ENCODE measurements around the gene DHRSX.
"Not testable (repeated sequence)": the region's sequence is repeated elsewhere in the genome, so short reads cannot be mapped to it uniquely, and the experiment has no call there.

Gene DHRSX

GRCh38 chrX:2267890-2268289 lies 232.9 kb downstream of the DHRSX start:
- ATAC-seq (ENCODE audit: low read depth), result 0 out of 3 replicates have a peak, but pooled peaks have one; percentile 17
- Histone ChIP-seq H3K27me3 (ENCODE audit: insufficient read depth, poor library complexity, severe bottlenecking) (no peaks in the 10 kb centered on the region), H3K4me3 (ENCODE audit: severe bottlenecking) (no peak overlapping the region), H3K9me3 (ENCODE audit: severe bottlenecking) (no peaks in the 10 kb centered on the region), H3K4me1 (ENCODE audit: insufficient read depth, poor library complexity, severe bottlenecking) (no peaks in the 10 kb centered on the region), H3K27ac (ENCODE audit: poor library complexity, severe bottlenecking) (no peak overlapping the region), H3K36me3 (ENCODE audit: low read depth) (peaks cover 4% of the 10 kb centered on the region; the same call in 1 of the 2 replicates)
- no peak for DNase-seq (ENCODE audit: low spot score)
- no peak for TF ChIP-seq CTCF (IDR thresholded peaks at IDR 0.05; ENCODE audit: poor library complexity, severe bottlenecking)

DNA sequence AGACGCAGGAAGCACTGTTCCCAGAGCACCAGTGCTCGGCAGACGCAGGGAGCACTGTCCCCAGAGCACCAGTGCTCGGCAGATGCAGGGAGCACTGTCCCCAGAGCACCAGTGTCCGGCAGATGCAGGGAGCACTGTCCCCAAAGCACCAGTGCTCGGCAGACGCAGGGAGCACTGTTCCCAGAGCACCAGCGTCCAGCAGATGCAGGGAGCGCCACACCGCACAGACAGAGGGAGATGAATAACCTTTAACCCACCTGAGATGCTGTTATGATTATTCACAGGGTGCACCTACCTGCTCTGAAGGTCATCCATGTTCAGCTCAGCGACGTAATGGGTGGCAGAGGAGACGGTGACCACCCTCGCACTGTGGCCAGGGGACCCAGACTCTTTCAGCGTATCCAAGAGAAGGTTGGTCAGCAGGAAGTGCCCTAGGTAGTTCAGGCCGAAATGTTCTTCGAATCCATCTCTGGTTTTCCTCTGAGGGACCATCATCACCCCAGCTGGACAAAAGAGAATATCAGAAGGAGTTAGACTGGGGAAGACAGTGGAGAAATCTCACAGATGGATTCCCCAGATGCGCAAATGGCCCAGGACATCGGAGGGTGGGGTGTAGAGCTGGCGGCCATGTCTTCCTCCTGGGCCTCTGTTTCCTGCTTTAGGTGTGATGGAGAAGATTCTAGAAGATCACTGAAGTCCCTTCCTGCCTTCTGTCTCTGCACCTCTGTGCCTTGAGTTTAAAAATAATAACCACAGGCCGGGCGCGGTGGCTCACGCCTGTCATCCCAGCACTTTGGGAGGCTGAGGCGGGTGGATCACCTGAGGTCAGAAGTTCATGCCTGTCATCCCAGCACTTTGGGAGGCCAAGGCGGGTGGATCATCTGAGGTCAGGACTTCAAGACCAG lies 234.1 kb downstream of the DHRSX start:
- ATAC-seq (ENCODE audit: low read depth) (no peak), DNase-seq (ENCODE audit: low spot score) (no peak)
- TF ChIP-seq CTCF (IDR thresholded peaks at IDR 0.05; ENCODE audit: poor library complexity, severe bottlenecking), result no peak
- Histone ChIP-seq H3K4me1 (ENCODE audit: insufficient read depth, poor library complexity, severe bottlenecking) (no peaks in the 10 kb centered on the region), H3K36me3 (ENCODE audit: low read depth) (peaks cover 4% of the 10 kb centered on the region; the same call in 1 of the 2 replicates), H3K27ac (ENCODE audit: poor library complexity, severe bottlenecking) (no peak overlapping the region), H3K9me3 (ENCODE audit: severe bottlenecking) (no peaks in the 10 kb centered on the region), H3K4me3 (ENCODE audit: severe bottlenecking) (no peak overlapping the region), H3K27me3 (ENCODE audit: insufficient read depth, poor library complexity, severe bottlenecking) (no peaks in the 10 kb centered on the region)

DNA sequence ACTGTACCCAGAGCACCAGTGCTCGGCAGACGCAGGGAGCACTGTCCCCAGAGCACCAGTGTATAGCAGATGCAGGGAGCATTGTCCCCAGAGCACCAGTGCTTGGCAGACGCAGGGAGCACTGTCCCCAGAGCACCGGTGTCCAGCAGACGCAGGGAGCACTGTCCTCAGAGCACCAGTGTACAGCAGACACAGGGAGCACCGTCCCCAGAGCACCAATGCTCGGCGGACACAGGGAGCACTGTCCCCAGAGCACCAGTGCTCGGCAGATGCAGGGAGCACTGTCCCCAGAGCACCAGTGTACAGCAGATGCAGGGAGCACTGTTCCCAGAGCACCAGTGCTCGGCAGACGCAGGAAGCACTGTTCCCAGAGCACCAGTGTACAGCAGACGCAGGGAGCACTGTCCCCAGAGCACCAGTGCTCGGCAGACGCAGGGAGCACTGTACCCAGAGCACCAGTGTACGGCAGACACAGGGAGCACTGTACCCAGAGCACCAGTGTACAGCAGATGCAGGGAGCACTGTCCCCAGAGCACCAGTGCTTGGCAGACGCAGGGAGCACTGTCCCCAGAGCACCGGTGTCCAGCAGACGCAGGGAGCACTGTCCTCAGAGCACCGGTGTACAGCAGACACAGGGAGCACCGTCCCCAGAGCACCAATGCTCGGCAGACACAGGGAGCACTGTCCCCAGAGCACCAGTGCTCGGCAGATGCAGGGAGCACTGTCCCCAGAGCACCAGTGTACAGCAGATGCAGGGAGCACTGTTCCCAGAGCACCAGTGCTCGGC lies 234.9 kb downstream of the DHRSX start:
- not testable (repeated sequence) for H3K27ac ChIP-seq (ENCODE audit: poor library complexity, severe bottlenecking); DNase-seq (ENCODE audit: low spot score); H3K9me3 ChIP-seq (ENCODE audit: severe bottlenecking); H3K4me3 ChIP-seq (ENCODE audit: severe bottlenecking); H3K4me1 ChIP-seq (ENCODE audit: insufficient read depth, poor library complexity, severe bottlenecking); ATAC-seq (ENCODE audit: low read depth); H3K36me3 ChIP-seq (ENCODE audit: low read depth); H3K27me3 ChIP-seq (ENCODE audit: insufficient read depth, poor library complexity, severe bottlenecking)

- Histone ChIP-seq H3K27ac (ENCODE audit: poor library complexity, severe bottlenecking) (no peak overlapping the region), H3K4me1 (ENCODE audit: insufficient read depth, poor library complexity, severe bottlenecking) (no peaks in the 10 kb centered on the region), H3K9me3 (ENCODE audit: severe bottlenecking) (no peaks in the 10 kb centered on the region), H3K4me3 (ENCODE audit: severe bottlenecking) (no peak overlapping the region), H3K36me3 (ENCODE audit: low read depth) (peaks cover 4% of the 10 kb centered on the region), H3K27me3 (ENCODE audit: insufficient read depth, poor library complexity, severe bottlenecking) (no peaks in the 10 kb centered on the region)
- no peak for TF ChIP-seq CTCF (IDR thresholded peaks at IDR 0.05; ENCODE audit: poor library complexity, severe bottlenecking)
- ATAC-seq (ENCODE audit: low read depth), result no peak; the same call in 2 of the 3 replicates
- DNase-seq (ENCODE audit: low spot score), result no peak
These were observed 236.4 kb downstream of the DHRSX start for GRCh38 chrX:2264179-2265030.

- no peak overlapping the region for H3K27ac ChIP-seq (ENCODE audit: poor library complexity, severe bottlenecking)
- no peaks in the 10 kb centered on the region for H3K27me3 ChIP-seq (ENCODE audit: insufficient read depth, poor library complexity, severe bottlenecking)
- no peak for TF ChIP-seq CTCF (IDR thresholded peaks at IDR 0.05; ENCODE audit: poor library complexity, severe bottlenecking)
- peaks cover 4% of the 10 kb centered on the region for H3K36me3 ChIP-seq (ENCODE audit: low read depth)
- H3K9me3 ChIP-seq (ENCODE audit: severe bottlenecking), result no peaks in the 10 kb centered on the region
- DNase-seq (ENCODE audit: low spot score), result no peak
- no peak overlapping the region for H3K4me3 ChIP-seq (ENCODE audit: severe bottlenecking)
- no peaks in the 10 kb centered on the region for H3K4me1 ChIP-seq (ENCODE audit: insufficient read depth, poor library complexity, severe bottlenecking)
- ATAC-seq (ENCODE audit: low read depth), result no peak
These were observed 237.6 kb downstream of the DHRSX start for GRCh38 chrX:2263203-2263602.

All from RWPE2 (cell line).